ENCODE results near the gene DPM2. TPM values are rescaled to one million over a fixed set of nuclear protein-coding genes. Genes with fewer than 3 reads are reported as not detected.
A peak's percentile ranks its signal among the peaks of the same experiment; 100 is the strongest.

The DPM2 gene
- total and polyA plus RNA-seq, 2 experiments from 2014 or later = 27.0 to 66.5 TPM

DNA sequence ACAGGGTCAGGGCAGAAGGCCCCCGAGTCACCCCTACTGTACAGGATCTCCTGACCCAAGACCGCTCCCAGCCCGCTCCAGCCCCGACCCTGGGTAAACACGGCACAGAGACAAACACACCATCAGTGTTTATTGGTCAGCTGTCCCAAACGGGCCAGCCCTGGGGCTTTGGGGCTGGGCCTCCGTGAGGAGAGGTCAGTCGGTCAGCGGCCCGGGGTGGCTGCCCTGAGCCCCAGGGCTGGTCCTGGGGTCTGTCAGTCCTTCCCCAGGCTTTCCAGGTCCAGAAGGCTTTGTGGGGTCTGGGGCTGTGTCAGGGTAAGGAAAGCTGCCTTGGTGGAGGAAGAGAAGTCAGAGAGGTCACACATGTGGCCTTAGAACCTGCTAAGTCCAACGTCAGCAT is 2.7 kb downstream of the DPM2 start:
- no peak overlapping the region for H3K4me2 ChIP-seq (ENCODE audit: unreplicated experiment)
- H3K79me2 ChIP-seq (ENCODE audit: insufficient read depth) = peaks cover 42% of the 10 kb centered on the region
- in situ Hi-C loops (cut with MboI) = no loop called here
- peaks cover 23% of the 10 kb centered on the region for H3F3A ChIP-seq (ENCODE audit: insufficient read depth)
- H3K9me3 ChIP-seq (ENCODE audit: low read depth) = no peaks in the 10 kb centered on the region
- TF ChIP-seq EZH2 (IDR thresholded peaks at IDR 0.05; ENCODE audit: insufficient read depth, poor library complexity, severe bottlenecking) (no peak), EZH2phosphoT487 (IDR thresholded peaks at IDR 0.05; ENCODE audit: insufficient read depth, low read depth) (no peak)
- no peak overlapping the region for H3K4me3 ChIP-seq
- H3K9ac ChIP-seq = no peak overlapping the region
- H3K27me3 ChIP-seq (replicated peaks; ENCODE audit: insufficient read depth) = no peaks in the 10 kb centered on the region
- H3K9me2 ChIP-seq (ENCODE audit: insufficient read depth) = no peaks in the 10 kb centered on the region
- H3K27ac ChIP-seq = no peak overlapping the region
- no peaks in the 10 kb centered on the region for H4K20me1 ChIP-seq (ENCODE audit: insufficient read depth)
- peaks cover 38% of the 10 kb centered on the region for H3K4me1 ChIP-seq (ENCODE audit: insufficient read depth)
- 74 to 76% methylated on average over 11 of the region's 11 CpGs for WGBS, 2 experiments (ENCODE audit: low coverage in 1 of 2, low lambda C conversion rate in 2 of 2, missing lambda C conversion rate in 2 of 2)
- H2AFZ ChIP-seq = no peak overlapping the region
- no peaks in the 10 kb centered on the region; the same call in 1 of the 2 replicates for H3K36me3 ChIP-seq (ENCODE audit: low read depth)
- DNase-seq = no peak

DNA sequence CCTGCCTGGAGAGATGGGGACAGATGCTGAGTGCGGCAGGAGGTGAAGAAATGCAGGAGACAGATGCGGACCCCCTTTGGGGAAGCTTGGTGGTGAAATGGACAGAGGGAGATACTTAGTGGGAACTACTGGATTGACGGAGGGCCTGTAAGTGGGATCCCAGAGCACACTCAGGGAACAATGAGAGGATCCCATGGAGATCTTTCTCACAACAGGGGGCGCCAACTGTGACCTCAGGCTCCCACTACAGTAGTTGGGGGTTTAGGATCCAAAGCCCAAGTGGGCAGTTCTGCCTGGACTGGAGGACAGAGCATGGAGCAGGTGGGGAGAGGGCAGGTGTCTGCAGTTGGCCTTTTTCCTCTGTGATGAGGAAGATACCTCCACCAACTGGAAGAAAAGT is 3.4 kb downstream of the DPM2 start:
- H3K4me3 ChIP-seq = no peak overlapping the region
- H3K4me1 ChIP-seq (ENCODE audit: insufficient read depth) = peaks cover 38% of the 10 kb centered on the region
- no peaks in the 10 kb centered on the region for H4K20me1 ChIP-seq (ENCODE audit: insufficient read depth)
- in situ Hi-C loops (cut with MboI) = no loop called here
- no peaks in the 10 kb centered on the region for H3K36me3 ChIP-seq (ENCODE audit: low read depth)
- no peak overlapping the region for H2AFZ ChIP-seq
- 97 to 99% methylated on average over 4 of the region's 4 CpGs for WGBS, 2 experiments (ENCODE audit: low coverage in 1 of 2, low lambda C conversion rate in 2 of 2, missing lambda C conversion rate in 2 of 2)
- H3K9me2 ChIP-seq (ENCODE audit: insufficient read depth) = no peaks in the 10 kb centered on the region
- H3K9ac ChIP-seq = no peak overlapping the region
- peaks cover 26% of the 10 kb centered on the region for H3F3A ChIP-seq (ENCODE audit: insufficient read depth)
- H3K9me3 ChIP-seq (ENCODE audit: low read depth) = no peaks in the 10 kb centered on the region
- no peak overlapping the region for H3K27ac ChIP-seq
- no peak for DNase-seq
- peaks cover 42% of the 10 kb centered on the region for H3K79me2 ChIP-seq (ENCODE audit: insufficient read depth)
- no peak overlapping the region for H3K4me2 ChIP-seq (ENCODE audit: unreplicated experiment)
- no peaks in the 10 kb centered on the region for H3K27me3 ChIP-seq (replicated peaks; ENCODE audit: insufficient read depth)
- TF ChIP-seq EZH2 (IDR thresholded peaks at IDR 0.05; ENCODE audit: insufficient read depth, poor library complexity, severe bottlenecking) (no peak), EZH2phosphoT487 (IDR thresholded peaks at IDR 0.05; ENCODE audit: insufficient read depth, low read depth) (no peak)

- Histone ChIP-seq H3K9ac (peak overlapping the region; percentile 76), H3K9me2 (ENCODE audit: insufficient read depth) (no peaks in the 10 kb centered on the region), H3K36me3 (ENCODE audit: low read depth) (no peaks in the 10 kb centered on the region), H3K27me3 (replicated peaks; ENCODE audit: insufficient read depth) (no peaks in the 10 kb centered on the region), H3F3A (ENCODE audit: insufficient read depth) (peaks cover 24% of the 10 kb centered on the region), H4K20me1 (ENCODE audit: insufficient read depth) (no peaks in the 10 kb centered on the region), H3K27ac (peak overlapping the region; percentile 87), H3K79me2 (ENCODE audit: insufficient read depth) (peaks cover 28% of the 10 kb centered on the region), H2AFZ (peak overlapping the region; percentile 58), H3K9me3 (ENCODE audit: low read depth) (no peaks in the 10 kb centered on the region), H3K4me1 (ENCODE audit: insufficient read depth) (peaks cover 36% of the 10 kb centered on the region), H3K4me3 (peak overlapping the region; percentile 70), H3K4me2 (ENCODE audit: unreplicated experiment) (peak overlapping the region; percentile 86)
- in situ Hi-C loops (cut with MboI) = no loop called here
- WGBS, 2 experiments (ENCODE audit: low coverage in 1 of 2, low lambda C conversion rate in 2 of 2, missing lambda C conversion rate in 2 of 2) = 4% methylated on average over 18 of the region's 18 CpGs
- peak; percentile 90 for DNase-seq
- TF ChIP-seq EZH2phosphoT487 (IDR thresholded peaks at IDR 0.05; ENCODE audit: insufficient read depth, low read depth) = no peak
Observed at GRCh38 chr9:127931092-127931881, 6.4 kb downstream of the DPM2 start.

- no peak for TF ChIP-seq EZH2phosphoT487 (IDR thresholded peaks at IDR 0.05; ENCODE audit: insufficient read depth, low read depth)
- in situ Hi-C loops (cut with MboI) = no loop called here
Observed at GRCh38 chr9:127930231-127931091, 7.2 kb downstream of the DPM2 start, which contains the start of gene PIP5KL1. Gene PIP5KL1, minus strand, starts transcription at chr9:127930777. Its CDS starts 25 bp downstream, at chr9:127930752.

More at GRCh38 chr9:127930231-127931091, 7.2 kb downstream of the DPM2 start, which contains the start of gene PIP5KL1:
- Histone ChIP-seq H3K9ac (peak within 1 kb of the TSS; percentile 76), H3K9me2 (ENCODE audit: insufficient read depth) (no peaks in the 10 kb centered on the region), H3K4me3 (peak within 1 kb of the TSS; percentile 70), H3K27ac (peak within 1 kb of the TSS; percentile 87), H3K9me3 (ENCODE audit: low read depth) (no peaks in the 10 kb centered on the region), H3K79me2 (ENCODE audit: insufficient read depth) (peaks cover 20% of the 10 kb centered on the region), H3K27me3 (replicated peaks; ENCODE audit: insufficient read depth) (no peaks in the 10 kb centered on the region), H2AFZ (peak within 1 kb of the TSS; percentile 58), H3K4me1 (ENCODE audit: insufficient read depth) (peaks cover 28% of the 10 kb centered on the region), H3F3A (ENCODE audit: insufficient read depth) (peaks cover 20% of the 10 kb centered on the region), H3K4me2 (ENCODE audit: unreplicated experiment) (peak within 1 kb of the TSS; percentile 86), H3K36me3 (ENCODE audit: low read depth) (no peaks in the 10 kb centered on the region), H4K20me1 (ENCODE audit: insufficient read depth) (no peaks in the 10 kb centered on the region)
- 6% methylated on average over 54 to 69 of the region's 70 CpGs for WGBS, 2 experiments (ENCODE audit: low coverage in 1 of 2, low lambda C conversion rate in 2 of 2, missing lambda C conversion rate in 2 of 2)
- peak; percentile 98 for DNase-seq
